SK-N-DZ (cell line): Measurements from ENCODE around the gene STK32C.
A peak's percentile ranks its signal among the peaks of the same experiment; 100 is the strongest.
"Not testable (repeated sequence)": the region's sequence is repeated elsewhere in the genome, so short reads cannot be mapped to it uniquely, and the experiment has no call there.

ENCODE experiments used
- DNase-seq: peaks from one replicate; pipeline ENCODE4 v3.0.0-alpha.2; 2015; ENCODE audit warnings: low spot score

The STK32C gene

GRCh38 chr10:132319853-132320653, 12.3 kb upstream of the STK32C start:
- DNase-seq = no peak

DNA sequence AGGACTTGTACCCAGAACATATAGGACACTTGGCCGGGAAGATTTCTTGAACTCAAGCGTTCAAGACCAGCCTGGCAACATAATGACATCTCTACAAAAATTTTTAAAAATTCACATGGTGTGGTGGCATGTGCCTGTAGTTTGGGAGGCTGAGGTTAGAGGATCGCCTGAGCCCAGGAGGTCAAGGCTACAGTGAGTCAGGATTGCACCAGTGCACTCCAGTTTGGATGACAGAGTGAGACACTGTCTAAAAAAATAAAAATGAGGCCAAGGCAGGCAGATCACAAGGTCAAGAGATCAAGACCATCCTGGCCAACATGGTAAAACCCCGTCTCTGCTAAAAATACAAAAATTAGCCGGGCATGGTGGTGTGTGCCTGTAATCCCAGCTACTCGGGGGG, 9.7 kb upstream of the STK32C start:
- DNase-seq = not testable (repeated sequence)

GRCh38 chr10:132316133-132316532, 8.4 kb upstream of the STK32C start:
- no peak for DNase-seq

- DNase-seq = not testable (repeated sequence)
These were observed 7.1 kb upstream of the STK32C start for GRCh38 chr10:132314881-132315280.

- no peak for DNase-seq
These were observed 6.6 kb upstream of the STK32C start for GRCh38 chr10:132314336-132314735.

- DNase-seq = no peak
These were observed 6.1 kb upstream of the STK32C start for GRCh38 chr10:132313865-132314264.

GRCh38 chr10:132313305-132313704, 5.6 kb upstream of the STK32C start:
- DNase-seq = no peak

GRCh38 chr10:132311338-132311939, 3.7 kb upstream of the STK32C start:
- DNase-seq = peak; percentile 95

DNA sequence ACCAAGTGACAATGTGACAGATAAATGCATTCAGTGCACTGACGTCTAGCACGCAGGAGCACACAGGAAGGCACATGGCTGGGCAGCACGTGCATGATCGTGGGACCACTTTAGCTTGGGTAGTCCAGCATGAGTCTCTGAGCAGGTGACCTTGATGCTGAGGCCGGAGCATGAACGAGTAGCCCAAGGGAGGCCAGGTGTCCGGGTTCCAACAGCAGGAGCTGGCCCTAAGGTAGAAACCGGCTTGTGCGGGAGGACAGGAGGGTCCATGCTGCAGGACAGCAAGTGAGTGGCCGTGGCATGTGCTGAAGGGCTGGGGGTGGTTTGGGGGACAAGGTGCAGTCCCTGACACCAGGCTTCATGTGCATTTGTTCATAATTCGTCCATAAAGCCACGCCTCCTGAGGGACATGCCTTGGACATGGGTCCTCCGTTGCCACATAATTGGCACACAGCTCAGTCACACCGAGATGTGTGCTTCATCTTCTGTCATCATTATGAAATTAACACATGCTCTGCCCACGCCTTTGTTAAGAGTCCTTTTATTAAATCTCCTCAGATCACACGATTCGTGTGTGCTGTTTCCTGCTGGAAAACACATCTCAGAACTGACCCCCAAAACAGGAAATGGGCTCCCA, 3.1 kb upstream of the STK32C start:
- no peak for DNase-seq

DNA sequence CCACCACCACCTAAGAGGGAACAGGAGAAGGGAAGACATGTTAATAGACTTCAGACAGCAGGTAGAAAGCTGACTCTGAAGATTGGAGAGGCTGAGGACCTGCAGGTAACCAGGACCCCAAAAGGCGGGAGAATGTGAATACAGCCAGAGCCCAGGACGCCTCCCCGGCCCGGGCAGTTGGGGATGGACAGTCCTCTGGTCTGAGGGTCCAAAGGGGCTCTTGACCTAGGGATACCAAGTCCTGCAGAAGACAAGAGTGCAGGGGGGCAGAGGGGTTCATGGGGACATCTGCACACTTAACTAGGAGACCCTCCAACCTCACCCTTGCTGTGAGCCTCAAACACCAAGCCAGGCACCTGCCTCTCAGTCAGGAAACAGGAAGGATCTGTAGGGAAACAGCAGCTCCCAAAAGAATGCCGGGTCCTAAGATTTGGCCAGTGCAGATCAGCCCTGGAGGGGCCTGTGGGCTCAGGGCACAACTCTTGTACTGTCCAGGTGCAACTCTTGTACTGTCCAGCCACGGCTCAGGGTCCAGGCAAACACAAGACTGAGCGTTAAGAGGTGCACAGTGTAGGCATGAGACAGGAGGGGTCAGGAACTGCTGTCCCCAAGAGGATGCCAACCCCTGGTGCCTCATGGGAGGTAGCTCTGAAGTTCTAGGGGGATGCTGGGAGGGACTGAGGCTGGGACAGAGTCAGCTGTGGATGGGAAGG, 2.3 kb upstream of the STK32C start:
- DNase-seq = no peak

DNA sequence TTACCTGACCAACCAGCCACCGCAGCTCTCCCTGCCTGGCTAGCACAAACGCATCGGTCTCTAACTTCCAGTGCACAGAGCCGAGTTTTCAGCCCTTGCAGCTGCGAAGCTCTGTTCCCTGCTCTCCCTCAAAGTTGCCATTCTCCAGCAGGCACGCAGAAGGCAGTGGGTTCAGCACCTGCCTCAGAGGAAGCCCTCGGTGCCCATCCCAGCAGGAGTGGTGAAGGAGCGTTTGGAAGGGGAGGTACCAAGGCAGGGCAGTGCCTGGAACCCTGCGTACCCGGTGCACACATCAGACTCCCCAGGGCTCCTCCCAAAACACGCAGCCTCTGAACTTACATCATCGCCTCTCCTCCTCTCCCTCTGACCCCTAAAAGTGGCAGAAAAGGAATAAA, 1.7 kb upstream of the STK32C start:
- no peak for DNase-seq

DNA sequence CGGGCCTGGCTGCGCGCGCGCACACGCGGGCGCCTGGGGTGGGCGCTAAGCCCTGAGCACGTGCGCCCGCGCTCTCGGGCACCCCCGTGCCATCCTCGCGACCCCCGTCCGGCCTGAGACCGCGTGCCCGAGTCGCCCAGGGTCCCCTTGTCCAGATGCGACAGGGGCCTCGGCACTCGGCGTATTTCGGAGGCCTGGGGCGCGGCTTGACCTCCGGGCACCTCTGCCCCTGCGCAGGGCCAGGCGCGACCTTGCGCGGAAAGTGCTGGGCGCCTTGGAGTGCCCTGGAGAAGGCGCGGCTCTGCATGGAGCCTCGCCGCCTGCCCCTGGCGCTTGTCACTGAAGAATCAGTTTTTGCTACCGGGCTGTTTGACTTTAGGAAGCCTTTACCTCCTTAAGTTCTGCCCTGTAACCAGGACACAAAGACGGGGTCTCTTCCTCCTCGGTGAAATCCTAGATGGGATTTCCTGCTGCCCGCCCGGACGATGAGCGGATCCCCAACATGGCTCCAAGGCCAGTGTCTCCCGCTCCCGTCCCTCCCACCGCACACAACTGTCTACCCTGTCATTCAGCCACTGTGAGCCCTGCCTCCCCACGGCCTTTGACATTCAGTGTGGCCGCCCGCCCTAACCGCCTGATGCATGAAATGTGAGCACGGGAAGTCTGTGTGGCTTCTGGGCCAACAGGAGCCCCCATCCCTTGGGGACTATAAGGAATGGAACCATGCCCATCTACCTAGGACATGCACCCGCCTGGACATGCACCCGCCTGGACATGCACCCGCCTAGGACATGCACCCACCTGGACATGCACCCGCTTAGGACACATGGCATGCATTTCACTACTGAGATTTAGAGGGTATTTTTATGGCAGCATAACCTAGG, 1.1 kb upstream of the STK32C start:
- no peak for DNase-seq

- peak; percentile 68 for DNase-seq
These were observed 642 bp downstream of the STK32C start for GRCh38 chr10:132306864-132307751.

GRCh38 chr10:132306343-132306685, 1.4 kb downstream of the STK32C start:
- no peak for DNase-seq

DNA sequence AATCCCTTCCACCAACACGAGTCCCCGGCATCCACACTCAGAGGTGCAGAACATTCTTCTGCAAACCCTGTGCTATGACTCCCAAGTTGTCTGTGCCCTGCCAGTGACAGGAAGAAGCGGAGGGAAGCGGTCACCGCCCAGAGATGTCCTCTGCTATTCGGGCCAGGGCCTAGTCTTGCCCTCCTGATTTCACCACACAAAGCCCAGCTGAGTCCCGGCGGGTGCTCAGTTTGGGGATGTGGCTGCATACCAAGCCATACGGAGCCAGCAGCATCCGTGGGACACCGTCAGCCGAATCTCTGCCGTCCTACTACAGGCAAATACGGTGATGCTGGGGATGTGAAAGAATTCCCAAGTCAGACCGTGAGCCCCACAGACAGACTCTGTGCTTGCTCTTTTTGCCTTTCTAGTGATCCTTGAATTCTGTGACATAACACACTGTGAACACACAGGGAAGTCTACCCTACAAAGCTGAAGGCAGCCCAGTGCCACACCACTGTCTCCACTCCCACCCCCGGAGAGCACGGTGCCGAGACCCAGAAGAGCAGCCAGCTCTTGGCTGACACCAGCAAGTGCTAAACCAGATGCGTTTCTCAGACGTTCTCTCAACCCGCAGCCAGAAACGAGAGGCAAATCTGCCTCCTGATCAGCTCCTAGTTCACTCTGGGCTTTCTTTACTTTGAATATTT, 2.0 kb downstream of the STK32C start:
- DNase-seq = no peak

- DNase-seq = no peak
These were observed 2.8 kb downstream of the STK32C start for GRCh38 chr10:132304756-132305509.

GRCh38 chr10:132303361-132304115, 4.2 kb downstream of the STK32C start:
- DNase-seq = no peak
